ENCODE measurements around the gene BCAR1. TPM values are rescaled to one million over a fixed set of nuclear protein-coding genes. Genes with fewer than 3 reads are reported as not detected.
A peak's percentile ranks its signal among the peaks of the same experiment; 100 is the strongest.

The BCAR1 gene
- total and polyA plus RNA-seq, 2 of the 13 experiments (the other 11 are each of a cell fraction or from before 2014, with no cell fraction given): 48.1 to 51.7 TPM

- TF ChIP-seq ZNF513 (CRISPR knock-in tag; conservative IDR thresholded peaks at IDR 0.05): no peak
- TF ChIP-seq SP4 (CRISPR knock-in tag; IDR thresholded peaks at IDR 0.05): no peak
- no peak for TF ChIP-seq CTCF (CRISPR knock-in tag; IDR thresholded peaks at IDR 0.05)
- no peak for TF ChIP-seq ZFP37 (CRISPR knock-in tag; IDR thresholded peaks at IDR 0.05; ENCODE audit: borderline replicate concordance)
- TF ChIP-seq ZFYVE20 (CRISPR knock-in tag; IDR thresholded peaks at IDR 0.05; ENCODE audit: borderline replicate concordance, low read depth): no peak
- TF ChIP-seq ZNF451 (CRISPR knock-in tag; IDR thresholded peaks at IDR 0.05): 0 out of 2 replicates have a peak, but pooled peaks have one; percentile 41
- no peak for TF ChIP-seq ZNF253 (CRISPR knock-in tag; IDR thresholded peaks at IDR 0.05; ENCODE audit: borderline replicate concordance)
- TF ChIP-seq CREB3 (CRISPR knock-in tag; IDR thresholded peaks at IDR 0.05): no peak
- TF ChIP-seq DPF2 (CRISPR knock-in tag; IDR thresholded peaks at IDR 0.05; ENCODE audit: borderline replicate concordance, low read depth): peak; percentile 86
- no peak for TF ChIP-seq GLI4 (CRISPR knock-in tag; IDR thresholded peaks at IDR 0.05; ENCODE audit: borderline replicate concordance)
- TF ChIP-seq ZNF746 (CRISPR knock-in tag; IDR thresholded peaks at IDR 0.05): no peak
- no peak for TF ChIP-seq IKZF1 (IDR thresholded peaks at IDR 0.05)
- TF ChIP-seq ZNF101 (CRISPR knock-in tag; IDR thresholded peaks at IDR 0.05; ENCODE audit: borderline replicate concordance, low read depth): no peak
- no peak for TF ChIP-seq MATR3 (CRISPR knock-in tag; IDR thresholded peaks at IDR 0.05)
- TF ChIP-seq ZNF207 (IDR thresholded peaks at IDR 0.05; ENCODE audit: borderline replicate concordance): no peak
- no peak for TF ChIP-seq DMTF1 (CRISPR knock-in tag; IDR thresholded peaks at IDR 0.05)
- TF ChIP-seq HNRNPK (IDR thresholded peaks at IDR 0.05; ENCODE audit: low read depth, low read length, poor library complexity, severe bottlenecking): no peak
- TF ChIP-seq MTERF4 (CRISPR knock-in tag; IDR thresholded peaks at IDR 0.05): 0 out of 2 replicates have a peak, but pooled peaks have one; percentile 55
- TF ChIP-seq KDM5B (CRISPR knock-in tag; IDR thresholded peaks at IDR 0.05; ENCODE audit: borderline replicate concordance): peak; percentile 62; the same call in 1 of the 2 replicates
- no peak for TF ChIP-seq ZNF776 (CRISPR knock-in tag; IDR thresholded peaks at IDR 0.05)
- no peak for TF ChIP-seq ISL2 (CRISPR knock-in tag; IDR thresholded peaks at IDR 0.05)
Measured at GRCh38 chr16:75238132-75238852, 13.1 kb downstream of the BCAR1 start (continued).

Data from HepG2 (cell line).